GM12873 (cell line): Measurements from ENCODE around the gene TRAPPC2L.

Experiments used
- TF ChIP-seq, protein P1 (sequence below): IDR thresholded peaks from 2 replicates; pipeline ENCODE4 v1.5.1; 2012; ENCODE audit warnings: low read depth, mild to moderate bottlenecking, moderate library complexity, low read length, control low read depth; ENCODE audit not compliant: insufficient read depth; ENCODE audit errors: missing control alignments

The TRAPPC2L gene

DNA sequence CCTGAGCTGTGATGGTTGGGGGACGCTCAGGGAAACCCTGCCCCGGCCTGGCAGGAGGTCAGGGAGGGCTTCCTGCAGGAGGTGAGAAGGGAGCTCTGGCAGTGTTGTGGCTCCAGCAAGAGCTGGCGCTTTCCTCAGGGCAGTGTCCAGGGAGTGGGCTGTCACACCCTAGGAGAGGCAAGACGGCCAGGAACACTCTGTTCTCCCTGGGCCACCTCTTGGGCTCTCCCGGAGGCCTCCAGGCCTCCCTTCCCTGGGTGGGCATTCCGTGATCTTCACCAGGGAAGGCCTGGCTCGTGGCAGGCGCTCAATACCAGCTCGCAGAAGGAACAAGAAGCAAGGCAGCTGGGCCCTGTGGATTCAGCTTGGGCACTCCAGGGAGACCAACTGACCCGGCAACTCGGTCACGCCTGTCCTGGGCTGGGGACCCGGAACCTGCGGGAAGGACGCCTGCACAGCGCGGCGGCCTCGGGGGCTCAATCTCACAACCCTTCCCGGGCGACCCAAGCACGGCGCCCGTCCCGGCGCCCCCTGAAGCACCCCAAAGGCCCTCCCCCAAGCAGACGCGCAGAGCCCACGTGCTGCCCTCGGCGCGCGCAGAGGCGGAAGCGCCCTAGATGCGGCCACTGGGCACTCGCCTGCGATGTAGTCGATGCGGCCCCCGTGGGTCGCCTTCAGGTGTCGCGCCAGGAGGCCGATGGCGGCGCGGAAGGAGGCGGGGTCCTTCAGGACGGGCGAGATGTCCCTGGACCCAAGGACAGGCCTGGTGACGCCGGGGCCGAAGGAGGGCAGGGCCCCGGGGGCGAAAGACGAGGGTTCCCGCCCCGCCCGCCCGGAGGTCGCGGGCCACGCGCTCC is 45.8 kb upstream of the TRAPPC2L start:
- TF ChIP-seq, protein P1, sequence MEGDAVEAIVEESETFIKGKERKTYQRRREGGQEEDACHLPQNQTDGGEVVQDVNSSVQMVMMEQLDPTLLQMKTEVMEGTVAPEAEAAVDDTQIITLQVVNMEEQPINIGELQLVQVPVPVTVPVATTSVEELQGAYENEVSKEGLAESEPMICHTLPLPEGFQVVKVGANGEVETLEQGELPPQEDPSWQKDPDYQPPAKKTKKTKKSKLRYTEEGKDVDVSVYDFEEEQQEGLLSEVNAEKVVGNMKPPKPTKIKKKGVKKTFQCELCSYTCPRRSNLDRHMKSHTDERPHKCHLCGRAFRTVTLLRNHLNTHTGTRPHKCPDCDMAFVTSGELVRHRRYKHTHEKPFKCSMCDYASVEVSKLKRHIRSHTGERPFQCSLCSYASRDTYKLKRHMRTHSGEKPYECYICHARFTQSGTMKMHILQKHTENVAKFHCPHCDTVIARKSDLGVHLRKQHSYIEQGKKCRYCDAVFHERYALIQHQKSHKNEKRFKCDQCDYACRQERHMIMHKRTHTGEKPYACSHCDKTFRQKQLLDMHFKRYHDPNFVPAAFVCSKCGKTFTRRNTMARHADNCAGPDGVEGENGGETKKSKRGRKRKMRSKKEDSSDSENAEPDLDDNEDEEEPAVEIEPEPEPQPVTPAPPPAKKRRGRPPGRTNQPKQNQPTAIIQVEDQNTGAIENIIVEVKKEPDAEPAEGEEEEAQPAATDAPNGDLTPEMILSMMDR, result no peak

DNA sequence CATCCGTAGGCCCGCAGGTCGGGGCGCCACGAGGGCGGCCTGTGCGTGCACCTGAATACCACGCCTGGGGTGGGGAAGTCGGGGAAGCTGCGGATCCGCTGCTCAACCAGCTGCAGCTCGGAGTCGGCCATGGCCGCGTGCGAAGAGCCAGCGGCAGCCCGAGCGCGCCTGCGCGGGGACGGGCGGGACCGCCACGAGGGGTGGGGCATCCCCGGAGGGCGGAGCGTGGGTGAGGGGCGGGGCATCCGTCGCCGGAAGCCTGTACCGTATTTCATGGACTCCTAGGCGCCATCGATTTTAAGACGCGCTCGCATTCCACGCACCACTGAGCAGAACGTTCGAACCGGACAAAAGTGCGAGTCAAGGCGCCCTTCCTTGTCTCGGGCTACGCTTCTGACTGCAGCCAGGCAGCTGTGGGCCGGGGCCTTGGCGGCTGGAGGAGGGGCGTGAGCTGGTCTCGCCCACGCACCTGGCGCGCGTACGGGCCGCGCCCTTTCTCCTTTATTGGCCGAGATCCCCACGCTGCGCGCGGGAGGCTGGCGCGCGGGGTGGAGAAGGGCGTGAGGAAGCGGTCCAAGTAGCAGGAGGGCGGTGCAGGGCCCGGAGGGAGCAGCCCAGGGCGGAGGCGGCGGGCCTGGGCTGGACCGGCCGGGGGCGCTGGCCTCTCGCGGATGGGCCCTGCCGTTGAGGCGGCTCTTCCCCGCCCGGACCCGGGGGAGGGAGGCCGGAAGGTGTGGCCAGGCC is 45.0 kb upstream of the TRAPPC2L start, which contains the start of gene APRT:
APRT (minus strand) TSS at position 160 of the 744 bp plus-strand sequence; CDS start at position 131, 29 bp downstream.
- TF ChIP-seq, protein P1, result no peak

DNA sequence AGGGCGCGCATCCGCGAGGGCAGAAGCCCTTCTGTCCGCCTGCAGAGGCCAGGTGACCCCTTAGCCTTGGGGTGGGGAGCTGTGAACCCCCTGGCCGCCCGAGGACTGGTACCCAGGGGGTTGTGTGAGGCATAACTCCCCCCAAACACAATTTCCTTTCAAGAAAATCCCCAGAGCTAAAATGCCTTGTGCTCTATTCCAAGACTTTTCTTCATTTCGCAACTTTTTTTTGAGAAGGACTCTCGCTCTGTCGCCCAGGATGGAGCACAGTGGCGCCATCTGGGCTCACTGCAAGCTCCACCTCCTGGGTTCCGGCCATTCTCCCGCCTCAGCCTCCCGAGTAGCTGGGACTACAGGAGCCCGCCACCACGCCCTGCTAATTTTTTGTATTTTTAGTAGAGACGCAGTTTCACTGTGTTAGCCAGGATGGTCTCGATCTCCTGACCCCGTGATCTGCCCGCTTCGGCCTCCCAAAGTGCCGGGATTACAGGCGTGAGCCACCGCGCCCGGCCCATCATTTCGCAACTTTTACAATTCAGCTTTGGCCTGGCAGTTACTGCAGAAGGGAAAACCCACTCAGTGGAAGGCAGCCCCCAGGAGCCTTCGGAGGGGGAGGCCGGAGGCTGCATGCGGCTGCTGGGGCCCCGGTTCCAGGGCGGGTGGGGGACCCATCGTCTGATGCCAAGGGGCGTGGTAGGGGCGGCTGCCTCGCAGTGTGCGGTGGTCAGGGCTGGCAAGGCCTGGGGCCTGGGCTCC is 44.2 kb upstream of the TRAPPC2L start:
- TF ChIP-seq, protein P1, result no peak

DNA sequence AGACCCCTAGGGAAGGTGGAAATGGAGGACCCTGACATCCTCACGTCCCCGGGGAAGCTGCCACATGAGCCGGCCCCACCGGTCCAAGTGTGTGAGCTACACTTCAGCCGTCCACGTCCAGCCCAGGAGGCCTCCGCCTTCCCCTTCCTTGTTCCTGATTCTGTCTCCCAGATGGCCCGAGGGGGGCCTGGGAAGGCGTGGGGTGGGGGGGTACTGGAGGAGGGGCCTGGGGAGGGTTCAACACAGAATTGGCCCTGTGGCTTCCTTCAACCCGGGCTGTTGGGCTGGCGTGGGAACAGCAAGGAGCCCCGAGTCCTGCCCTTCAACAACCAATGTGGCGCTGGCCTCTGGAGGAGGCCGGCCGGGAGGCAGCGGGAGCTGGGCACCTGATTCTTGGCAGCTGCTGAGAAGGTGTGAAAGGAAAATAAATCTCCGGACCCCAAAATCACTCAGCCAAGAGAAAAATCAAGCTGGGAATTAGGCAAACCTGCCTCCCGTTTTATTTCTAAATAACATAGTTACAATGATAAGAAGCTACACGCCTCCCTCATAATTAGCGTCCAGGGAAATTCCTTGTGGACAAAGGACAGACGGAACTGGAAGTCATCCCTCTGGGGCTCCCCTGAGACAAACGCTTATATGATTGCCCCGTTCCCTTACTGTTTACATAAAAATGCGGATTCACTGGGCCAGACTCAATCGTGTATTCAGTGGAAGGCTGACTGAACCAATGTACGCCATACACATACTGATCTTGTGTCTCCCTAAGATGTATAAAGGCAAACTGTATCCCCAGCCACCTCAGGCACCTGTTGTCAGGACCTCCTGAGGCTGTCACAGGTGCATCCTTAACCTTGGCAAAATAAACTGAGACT is 43.4 kb upstream of the TRAPPC2L start:
- TF ChIP-seq, protein P1, result no peak

DNA sequence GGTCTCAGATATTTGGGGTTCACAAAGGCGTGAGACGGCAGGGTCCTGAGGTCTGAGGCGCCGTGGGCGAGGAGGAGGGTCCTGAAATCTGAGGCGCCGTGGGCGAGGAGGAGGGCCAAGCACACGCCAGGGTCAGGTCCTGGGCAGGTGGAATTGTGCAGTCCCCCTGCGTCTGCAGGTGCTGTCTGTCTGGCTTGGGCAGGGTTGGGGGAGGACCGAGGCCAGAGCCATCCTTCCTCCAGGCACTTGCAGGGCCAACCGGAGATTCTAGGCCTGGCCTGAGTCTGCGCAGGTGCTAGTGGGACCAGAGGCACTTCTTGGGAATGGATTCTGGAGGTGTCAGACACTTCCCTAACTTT is 42.8 kb upstream of the TRAPPC2L start:
- TF ChIP-seq, protein P1, result no peak

DNA sequence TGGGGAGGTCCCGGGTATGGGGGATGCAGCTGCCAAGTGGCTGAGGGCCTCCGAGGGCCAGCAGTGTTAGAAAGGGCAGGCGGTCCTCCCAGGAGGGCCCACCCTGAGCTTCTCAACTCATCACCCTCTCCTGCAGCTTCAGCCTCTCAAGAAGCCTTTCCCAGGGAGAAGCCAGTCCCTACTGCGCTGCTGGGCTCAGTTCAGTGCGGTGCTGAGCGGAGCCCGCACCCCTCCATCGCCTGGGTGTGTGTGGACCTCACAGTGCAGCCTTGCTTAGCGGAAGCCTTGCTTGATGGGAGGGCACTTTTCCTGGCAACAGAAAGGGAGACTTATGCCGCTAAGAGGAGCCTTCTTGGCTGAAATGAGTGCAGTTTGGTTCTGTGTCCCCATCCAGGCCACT is 41.7 kb upstream of the TRAPPC2L start:
- TF ChIP-seq, protein P1, result no peak
